Stromal cell of bone marrow (primary cell): ENCODE measurements around the gene FARP1.
"Not testable (repeated sequence)": the region's sequence is repeated elsewhere in the genome, so short reads cannot be mapped to it uniquely, and the experiment has no call there.

Experiments used
- DNase-seq: peaks from one replicate; pipeline ENCODE4 v3.0.0-alpha.2; 2012; ENCODE audit warnings: low read depth

Gene FARP1

GRCh38 chr13:98368019-98368418 is 225.1 kb downstream of the FARP1 start:
- DNase-seq = peak; percentile 13

DNA sequence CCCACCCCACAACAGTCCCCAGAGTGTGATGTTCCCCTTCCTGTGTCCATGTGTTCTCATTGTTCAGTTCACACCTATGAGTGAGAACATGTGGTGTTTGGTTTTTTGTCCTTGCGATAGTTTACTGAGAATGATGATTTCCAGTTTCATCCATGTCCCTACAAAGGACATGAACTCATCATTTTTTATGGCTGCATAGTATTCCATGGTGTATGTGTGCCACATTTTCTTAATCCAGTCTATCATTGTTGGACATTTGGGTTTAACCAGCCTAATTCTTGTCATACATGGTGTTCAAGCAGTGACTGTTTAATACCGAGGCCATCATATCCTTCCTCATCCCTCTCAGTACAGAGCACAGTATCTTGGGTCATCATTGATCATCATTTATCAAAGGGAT is 226.6 kb downstream of the FARP1 start:
- DNase-seq = not testable (repeated sequence)

DNA sequence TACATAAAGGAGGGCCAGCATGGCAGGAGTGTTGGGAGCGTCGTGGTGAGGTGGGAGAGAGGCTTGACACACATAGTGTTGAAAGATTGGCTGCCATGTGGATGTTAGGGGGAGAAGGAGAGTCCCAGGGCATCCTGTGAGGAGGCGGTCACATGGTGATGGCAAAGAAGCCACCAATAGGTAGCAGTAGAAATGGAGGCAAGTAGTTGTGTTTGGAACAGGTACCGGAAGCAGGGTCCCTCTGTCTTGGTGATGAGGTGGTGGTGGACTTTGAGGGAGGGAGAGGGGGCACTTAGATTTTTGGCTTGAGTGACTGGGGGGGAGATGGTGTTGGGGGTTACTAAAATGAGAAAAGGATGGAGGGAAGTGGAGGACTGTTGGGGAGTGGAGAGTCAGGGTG is 227.4 kb downstream of the FARP1 start:
- no peak for DNase-seq

DNA sequence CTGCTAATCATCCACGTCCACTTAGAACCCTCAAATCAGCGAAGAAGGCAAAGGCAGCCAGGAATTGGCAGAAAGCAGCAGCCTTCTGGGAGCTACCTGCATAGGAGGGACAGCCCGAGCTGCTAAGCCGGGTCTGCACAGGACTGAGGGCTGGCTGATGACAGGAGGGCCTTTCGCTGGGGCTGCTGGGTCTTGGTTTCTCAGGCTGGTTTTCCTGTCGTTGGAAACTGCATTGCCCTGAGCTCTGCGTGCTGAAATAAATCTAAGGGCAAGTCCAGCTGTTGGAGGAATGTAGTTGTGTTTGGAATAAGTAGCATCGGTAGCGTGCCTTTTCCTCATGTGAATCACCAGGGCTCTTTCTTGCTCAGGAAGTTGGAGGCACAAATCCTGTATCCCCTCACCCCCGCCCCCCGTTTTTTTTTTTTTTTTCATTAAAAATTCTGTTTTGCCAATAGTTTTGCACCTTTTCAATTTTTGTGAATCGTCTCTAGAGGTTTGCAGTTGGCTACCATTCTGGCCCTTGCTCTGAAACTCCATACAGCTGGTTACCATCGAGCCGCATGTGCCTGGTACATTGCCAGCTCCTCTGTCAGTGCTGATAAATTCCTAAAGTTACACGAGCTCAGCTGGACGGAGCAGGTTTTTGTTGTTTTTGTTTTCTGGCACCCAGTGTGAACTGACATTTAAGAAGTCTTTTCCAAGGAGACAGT is 228.1 kb downstream of the FARP1 start:
- peak; percentile 50 for DNase-seq

DNA sequence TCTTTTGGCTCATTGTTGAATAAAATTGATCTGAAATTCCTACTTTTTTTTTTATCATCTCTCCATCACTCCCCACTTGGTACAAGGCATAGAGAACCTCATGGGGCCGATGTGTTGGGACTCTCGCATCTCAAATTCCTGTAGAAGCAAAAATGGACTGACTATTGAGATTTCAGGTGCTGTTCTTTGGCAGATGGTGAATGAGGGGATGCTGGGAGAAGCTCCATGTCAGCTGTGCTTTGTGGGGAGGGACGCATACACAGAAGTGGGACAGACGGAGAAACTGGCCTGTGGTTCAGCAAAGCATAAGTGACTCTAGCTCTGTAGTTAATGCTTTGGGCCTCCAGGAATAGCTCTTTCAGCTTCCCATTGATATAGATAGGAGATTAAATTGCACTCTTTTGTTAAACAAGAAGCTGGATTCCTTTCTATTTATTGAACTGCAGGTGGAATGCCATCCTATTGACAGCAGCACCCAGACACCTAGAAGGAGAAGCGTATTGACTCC is 228.7 kb downstream of the FARP1 start:
- no peak for DNase-seq

DNA sequence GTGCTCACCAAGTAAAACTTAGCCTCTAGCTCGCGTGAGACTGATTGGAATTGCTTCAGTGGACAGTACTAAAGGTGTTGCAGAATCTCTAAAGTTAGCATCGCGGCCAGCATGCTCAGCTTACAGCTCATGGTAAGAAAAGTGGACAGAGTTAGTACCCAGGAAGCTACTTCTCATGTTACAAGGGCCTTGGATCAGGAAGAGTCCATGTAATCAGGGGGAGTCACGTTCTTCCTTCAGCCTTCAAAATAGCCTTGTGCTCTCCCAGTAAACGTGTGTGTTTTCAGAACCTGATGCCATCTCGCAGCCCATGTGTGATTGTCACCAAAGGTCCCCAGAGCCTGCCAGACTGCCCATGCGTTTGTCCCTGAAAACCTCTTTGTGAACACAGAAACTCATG is 230.0 kb downstream of the FARP1 start:
- DNase-seq = no peak

DNA sequence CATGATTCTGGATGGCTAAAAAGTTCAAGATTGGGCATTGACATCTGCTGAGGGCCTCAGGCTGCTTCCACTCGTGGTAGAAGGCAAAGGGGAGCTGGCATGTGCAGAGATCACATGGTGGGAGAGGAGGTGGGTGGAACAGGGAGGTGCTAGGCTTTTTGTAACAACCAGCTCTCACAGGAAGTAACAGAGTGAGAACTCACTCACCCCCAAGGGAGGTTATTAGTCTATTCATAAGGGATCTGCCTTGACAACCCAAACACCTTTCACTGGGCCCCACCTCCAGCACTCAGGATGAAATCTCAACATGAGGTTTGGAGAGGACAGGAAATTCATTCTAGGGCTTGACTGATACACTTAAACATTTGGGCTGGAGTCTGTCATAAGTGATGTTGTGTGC is 231.9 kb downstream of the FARP1 start:
- DNase-seq = no peak

- no peak for DNase-seq
Observed at GRCh38 chr13:98377635-98378378, 234.9 kb downstream of the FARP1 start.

DNA sequence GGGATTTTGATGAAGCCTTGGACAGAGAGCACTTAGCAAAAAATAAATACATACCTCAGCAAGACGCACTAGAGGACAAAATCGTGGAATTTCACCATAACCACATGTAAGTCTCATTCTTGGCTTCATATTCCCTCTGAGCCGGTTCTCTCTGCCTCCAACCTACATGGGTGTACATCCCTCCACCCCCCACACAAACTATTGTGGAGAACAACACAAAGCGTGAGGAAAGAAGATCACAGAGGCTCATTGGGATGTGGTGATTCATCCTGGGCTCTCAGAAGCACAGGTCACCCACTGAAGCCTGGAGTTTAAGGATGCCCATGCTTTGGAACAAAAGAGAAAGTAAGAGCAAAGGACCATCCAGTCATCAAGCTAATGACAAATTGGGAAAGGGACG is 241.8 kb downstream of the FARP1 start:
- DNase-seq = peak; percentile 29

DNA sequence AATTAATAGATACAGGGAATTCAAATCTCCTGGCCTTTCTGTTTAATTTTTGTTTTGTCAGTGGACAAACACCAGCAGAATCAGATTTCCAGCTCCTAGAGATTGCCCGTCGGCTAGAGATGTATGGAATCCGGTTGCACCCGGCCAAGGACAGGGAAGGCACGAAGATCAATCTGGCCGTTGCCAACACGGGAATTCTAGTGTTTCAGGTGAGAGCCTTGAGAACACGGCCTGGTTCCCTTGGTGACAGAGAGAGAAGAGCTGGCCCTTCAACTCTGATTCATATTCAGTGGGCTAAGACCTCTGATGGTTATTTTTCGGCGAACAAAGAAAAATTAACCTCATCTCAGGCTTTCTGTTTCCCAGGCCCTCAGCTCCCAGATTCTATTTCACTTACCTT is 242.7 kb downstream of the FARP1 start:
- DNase-seq = no peak

GRCh38 chr13:98386637-98387036 is 243.7 kb downstream of the FARP1 start:
- DNase-seq = no peak

DNA sequence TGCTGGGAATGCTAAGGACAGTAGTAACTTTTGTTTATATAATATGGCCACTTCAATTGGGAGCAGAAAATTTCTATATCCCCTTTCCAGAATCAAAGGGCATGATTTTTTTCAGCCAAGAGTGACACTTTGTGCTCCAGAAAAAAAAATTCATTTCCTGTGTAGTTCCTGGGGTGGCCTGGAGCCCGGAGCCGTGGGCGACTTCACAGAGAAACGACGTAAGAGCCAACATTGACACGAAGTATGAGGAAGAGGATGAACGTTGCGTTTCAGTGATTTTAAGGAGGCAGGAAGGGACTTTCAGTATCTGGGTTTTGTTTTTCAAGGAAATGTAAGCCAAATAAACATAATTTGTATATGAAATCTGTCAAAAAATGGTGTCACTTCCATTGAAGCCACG is 246.4 kb downstream of the FARP1 start:
- no peak for DNase-seq

- peak; percentile 30 for DNase-seq
Observed at GRCh38 chr13:98390086-98390715, 247.3 kb downstream of the FARP1 start.

DNA sequence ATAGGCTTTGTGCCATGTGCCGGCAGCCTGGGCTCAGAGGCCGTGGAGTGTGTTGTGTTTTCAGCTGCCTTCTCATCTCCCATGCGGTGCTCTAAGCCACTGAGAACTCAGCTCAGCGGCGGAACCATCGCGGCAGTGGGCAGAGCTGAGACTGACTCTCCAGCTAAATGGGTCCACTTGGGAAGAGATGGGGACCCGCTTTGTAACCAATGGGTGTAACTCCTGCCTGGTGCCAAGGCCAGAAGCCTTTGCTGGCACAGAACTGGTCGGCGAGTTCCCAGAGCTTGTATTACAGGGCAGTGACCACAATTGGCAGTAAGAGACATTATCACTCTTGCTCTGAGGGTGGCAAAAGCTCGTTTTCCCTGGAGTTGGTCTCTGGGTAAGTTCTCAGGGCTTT is 251.0 kb downstream of the FARP1 start:
- no peak for DNase-seq

DNA sequence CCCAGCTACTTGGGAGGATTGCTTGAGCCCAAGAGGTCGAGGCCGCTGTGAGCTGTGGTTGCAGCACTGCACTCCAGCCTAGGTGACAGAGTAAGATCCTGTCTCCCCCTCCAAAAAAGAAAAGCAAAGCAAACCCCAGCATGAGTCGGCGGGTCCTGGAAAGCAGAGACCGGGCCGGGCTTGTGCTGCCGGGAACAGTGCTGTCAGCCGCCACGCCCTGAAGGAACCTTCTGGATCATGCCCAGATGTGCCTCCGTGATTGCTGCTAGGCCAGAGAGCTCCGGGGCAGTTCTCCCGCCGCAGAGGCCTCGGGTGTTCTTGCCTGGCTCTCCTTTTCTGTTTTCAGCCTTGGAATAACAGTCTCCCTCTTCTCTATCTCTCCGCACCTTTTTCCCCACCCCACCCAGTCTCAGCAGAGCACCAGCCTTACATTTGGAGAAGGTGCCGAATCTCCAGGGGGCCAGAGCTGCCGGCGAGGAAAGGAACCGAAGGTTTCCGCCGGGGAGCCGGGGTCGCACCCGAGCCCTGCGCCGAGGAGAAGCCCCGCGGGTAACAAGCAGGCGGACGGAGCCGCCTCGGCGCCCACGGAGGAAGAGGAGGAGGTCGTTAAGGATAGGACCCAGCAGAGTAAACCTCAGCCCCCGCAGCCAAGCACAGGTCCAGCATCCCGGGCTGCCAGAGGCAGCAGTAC is 252.1 kb downstream of the FARP1 start:
- DNase-seq = no peak

- DNase-seq = no peak
Observed at GRCh38 chr13:98396071-98396710, 253.3 kb downstream of the FARP1 start.

DNA sequence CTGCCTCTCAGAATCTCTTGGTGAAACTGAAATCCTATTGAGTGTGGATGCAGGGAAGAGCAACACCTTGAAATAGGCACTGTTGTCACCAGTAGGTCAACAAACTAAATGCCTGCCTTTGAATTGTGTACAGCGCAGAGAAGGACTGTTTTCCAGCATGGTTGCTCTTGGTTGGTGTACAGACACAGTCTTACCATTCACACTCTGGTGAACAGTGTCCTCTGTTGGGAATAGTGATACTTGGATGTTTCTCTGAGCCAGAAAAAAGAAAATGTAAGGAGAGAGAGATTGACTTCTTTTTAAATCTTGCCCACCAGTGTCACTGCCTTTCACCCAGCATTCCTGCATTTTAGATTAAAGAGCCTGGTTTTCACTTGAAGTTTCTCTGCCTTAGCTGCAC is 254.3 kb downstream of the FARP1 start:
- DNase-seq = no peak

DNA sequence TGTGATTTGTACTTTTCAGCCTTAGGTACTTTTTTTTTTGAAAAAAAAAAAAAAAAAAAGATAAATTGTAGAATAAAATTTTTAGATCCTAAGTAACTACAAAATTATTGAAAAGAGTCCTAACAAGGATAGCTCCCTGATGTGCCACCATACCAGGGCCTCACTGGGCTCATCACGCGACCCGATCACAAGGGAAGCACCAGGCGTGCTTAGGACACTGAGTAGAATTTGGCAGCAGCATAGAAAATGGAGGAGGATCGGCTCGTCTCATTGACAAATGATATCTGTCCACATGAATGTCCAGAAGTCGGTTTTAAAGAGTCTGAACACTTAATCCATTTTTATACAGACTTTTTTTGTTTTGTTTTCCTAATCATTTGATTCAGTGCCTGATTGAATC is 255.0 kb downstream of the FARP1 start:
- no peak for DNase-seq

- DNase-seq = no peak
Observed at GRCh38 chr13:98398581-98398980, 255.7 kb downstream of the FARP1 start.

DNA sequence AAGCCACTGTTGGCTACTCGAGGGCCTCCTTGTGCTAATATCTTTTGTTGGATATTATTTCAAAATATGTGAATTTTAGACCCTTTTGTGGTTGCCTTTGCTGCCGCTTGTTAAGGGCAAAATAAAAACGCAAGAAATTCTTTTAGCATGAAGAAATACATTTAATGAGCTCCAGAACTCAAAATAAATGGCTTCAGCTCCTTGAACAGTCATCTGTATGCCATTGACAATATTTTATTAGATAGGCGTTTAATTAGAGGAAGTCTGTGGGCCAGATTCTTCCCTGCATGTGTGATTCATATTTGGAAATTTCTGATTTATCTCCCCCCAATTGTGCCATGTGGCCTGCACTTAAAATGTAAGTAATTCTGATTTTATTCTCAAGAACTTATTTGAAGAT is 256.9 kb downstream of the FARP1 start:
- no peak for DNase-seq

- DNase-seq = no peak
Observed at GRCh38 chr13:98401934-98402333, 259.0 kb downstream of the FARP1 start.

DNA sequence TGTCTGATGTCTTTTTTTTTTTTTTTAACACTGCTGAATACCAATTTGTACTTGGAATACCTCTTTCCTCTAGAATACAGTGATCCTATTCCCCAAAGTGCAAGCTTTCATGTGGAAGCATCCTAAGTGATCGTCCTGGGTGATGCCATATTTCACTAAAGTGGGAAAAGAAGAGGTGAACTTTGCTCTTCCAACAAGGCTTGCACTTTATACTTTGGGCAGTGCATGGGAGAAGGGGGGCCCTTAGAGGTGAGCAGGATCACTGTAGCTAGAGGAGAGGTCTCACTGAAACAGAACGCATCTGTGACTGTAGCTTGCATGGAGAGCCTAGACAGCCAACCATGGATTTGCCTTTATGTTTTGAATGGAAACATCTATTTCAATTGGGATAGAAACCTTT is 260.2 kb downstream of the FARP1 start:
- no peak for DNase-seq
